HG02759 (cell line): Measurements from ENCODE around the gene GIMAP1.
A peak's percentile ranks its signal among the peaks of the same experiment; 100 is the strongest.

Source experiments
- ATAC-seq: cut with Tn5 transposase; IDR thresholded peaks from one replicate; pipeline ENCODE4 v1.9.1; 2021; ENCODE audit warnings: mild to moderate bottlenecking, moderate library complexity; ENCODE audit not compliant: unreplicated experiment

The GIMAP1 gene

GRCh38 chr7:150721970-150722373, 5.6 kb downstream of the GIMAP1 start:
- no peak for ATAC-seq

GRCh38 chr7:150722431-150722931, 6.1 kb downstream of the GIMAP1 start:
- ATAC-seq: no peak

GRCh38 chr7:150723467-150723866, 7.1 kb downstream of the GIMAP1 start:
- ATAC-seq: no peak

- ATAC-seq: no peak
Measured at GRCh38 chr7:150727381-150727780, 11.0 kb downstream of the GIMAP1 start.

- ATAC-seq: no peak
Measured at GRCh38 chr7:150728011-150728410, 11.6 kb downstream of the GIMAP1 start.

- ATAC-seq: no peak
Measured at GRCh38 chr7:150728609-150729008, 12.2 kb downstream of the GIMAP1 start.

GRCh38 chr7:150731916-150732315, 15.5 kb downstream of the GIMAP1 start:
- no peak for ATAC-seq

GRCh38 chr7:150732786-150733481, 16.5 kb downstream of the GIMAP1 start:
- no peak for ATAC-seq

- no peak for ATAC-seq
Measured at GRCh38 chr7:150733482-150734095, 17.2 kb downstream of the GIMAP1 start.

GRCh38 chr7:150734254-150734653, 17.8 kb downstream of the GIMAP1 start:
- ATAC-seq: no peak

- ATAC-seq: no peak
Measured at GRCh38 chr7:150735596-150736358, 19.4 kb downstream of the GIMAP1 start.

GRCh38 chr7:150736864-150737263, 20.5 kb downstream of the GIMAP1 start:
- peak; percentile 20 for ATAC-seq

- peak; percentile 59 for ATAC-seq
Measured at GRCh38 chr7:150737265-150738055, 21.0 kb downstream of the GIMAP1 start, which contains the start of gene GIMAP5. TSS of gene GIMAP5 (plus strand) at chr7:150737418. CDS start at chr7:150740885, 3,467 bp downstream.

- ATAC-seq: no peak
Measured at GRCh38 chr7:150738092-150738491, 21.7 kb downstream of the GIMAP1 start.

- ATAC-seq: no peak
Measured at GRCh38 chr7:150738591-150739001, 22.2 kb downstream of the GIMAP1 start.

GRCh38 chr7:150739033-150739432, 22.6 kb downstream of the GIMAP1 start:
- ATAC-seq: no peak

- ATAC-seq: no peak
Measured at GRCh38 chr7:150740053-150740452, 23.6 kb downstream of the GIMAP1 start.

- no peak for ATAC-seq
Measured at GRCh38 chr7:150742286-150742968, 26.0 kb downstream of the GIMAP1 start.

- no peak for ATAC-seq
Measured at GRCh38 chr7:150744041-150744656, 27.7 kb downstream of the GIMAP1 start.

- no peak for ATAC-seq
Measured at GRCh38 chr7:150745086-150745485, 28.7 kb downstream of the GIMAP1 start.
